HS-5 (cell line): Measurements from ENCODE around the gene GRB7.
"Not testable (repeated sequence)": the region's sequence is repeated elsewhere in the genome, so short reads cannot be mapped to it uniquely, and the experiment has no call there.

Experiments used
- DNase-seq: peaks from one replicate; pipeline ENCODE4 v3.0.0-alpha.2; 2012; ENCODE audit warnings: low read depth

The GRB7 gene

GRCh38 chr17:39709998-39710964 is 27.5 kb upstream of the GRB7 start:
- no peak for DNase-seq

- not testable (repeated sequence) for DNase-seq
Measured at GRCh38 chr17:39711071-39711470, 26.7 kb upstream of the GRB7 start.

- no peak for DNase-seq
Measured at GRCh38 chr17:39711851-39712250, 25.9 kb upstream of the GRB7 start.

GRCh38 chr17:39714234-39714633 is 23.5 kb upstream of the GRB7 start:
- DNase-seq = no peak

- no peak for DNase-seq
Measured at GRCh38 chr17:39715375-39716072, 22.2 kb upstream of the GRB7 start.

- no peak for DNase-seq
Measured at GRCh38 chr17:39716073-39716818, 21.5 kb upstream of the GRB7 start.

GRCh38 chr17:39716879-39717536 is 20.7 kb upstream of the GRB7 start:
- DNase-seq = no peak

GRCh38 chr17:39717660-39718059 is 20.1 kb upstream of the GRB7 start:
- no peak for DNase-seq

- no peak for DNase-seq
Measured at GRCh38 chr17:39719563-39720355, 18.0 kb upstream of the GRB7 start.

GRCh38 chr17:39722104-39722503 is 15.6 kb upstream of the GRB7 start:
- DNase-seq = no peak

GRCh38 chr17:39722965-39723848 is 14.5 kb upstream of the GRB7 start:
- DNase-seq = no peak

- no peak for DNase-seq
Measured at GRCh38 chr17:39724731-39725130, 13.0 kb upstream of the GRB7 start.

- DNase-seq = not testable (repeated sequence)
Measured at GRCh38 chr17:39725923-39726322, 11.8 kb upstream of the GRB7 start.

- no peak for DNase-seq
Measured at GRCh38 chr17:39726617-39727016, 11.1 kb upstream of the GRB7 start.

GRCh38 chr17:39727556-39727955 is 10.2 kb upstream of the GRB7 start:
- DNase-seq = no peak

GRCh38 chr17:39729280-39729851 is 8.4 kb upstream of the GRB7 start:
- DNase-seq = no peak

GRCh38 chr17:39730095-39730921 is 7.4 kb upstream of the GRB7 start, which contains the start of gene MIEN1:
TSS of gene MIEN1 (minus strand) at chr17:39730532. CDS start at chr17:39730495, 37 bp downstream.
- DNase-seq = peak; percentile 35

- no peak for DNase-seq
Measured at GRCh38 chr17:39732586-39732985, 5.2 kb upstream of the GRB7 start.

- no peak for DNase-seq
Measured at GRCh38 chr17:39735882-39736281, 1.9 kb upstream of the GRB7 start.
